ENCODE data around the gene DUOX1. TPM values are rescaled to one million over a fixed set of nuclear protein-coding genes. Genes with fewer than 3 reads are reported as not detected.

DUOX1 gene
- total RNA-seq, 2 experiments from 2014 or later, result 0.17 TPM

DNA sequence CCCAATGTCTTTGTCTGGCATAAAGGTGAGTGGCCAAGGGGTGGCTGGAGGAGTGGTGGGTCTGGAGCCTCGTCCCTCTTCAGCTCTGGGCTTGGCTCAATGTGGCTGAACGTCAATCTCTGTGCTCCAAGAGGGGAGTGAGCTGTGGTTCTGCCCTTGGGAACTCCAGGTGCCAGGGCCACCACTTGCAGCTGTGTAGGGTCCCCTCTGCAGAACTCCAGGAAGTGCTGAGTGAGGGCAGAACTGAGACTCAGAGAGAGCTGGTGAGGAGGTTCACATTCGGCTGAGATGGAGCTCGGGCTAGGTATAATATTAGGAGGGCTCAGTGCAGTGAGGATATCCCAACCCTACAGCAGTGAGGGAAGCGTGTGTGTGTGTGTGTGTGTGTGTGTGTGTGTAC, 11.6 kb downstream of the DUOX1 start:
- intact Hi-C loops (cut with micrococcal nuclease), result no loop called here
- Mint-ChIP-seq H3K27me3 (ENCODE audit: low read depth) (peaks cover 4% of the 10 kb centered on the region), H3K36me3 (ENCODE audit: low read depth) (no peaks in the 10 kb centered on the region), H3K9me3 (no peaks in the 10 kb centered on the region), H3K4me3 (no peak overlapping the region), H3K4me1 (ENCODE audit: low read depth) (peaks cover 1% of the 10 kb centered on the region), H3K27ac (no peak overlapping the region)
- CTCF ChIA-PET, result interaction anchor here (1.0 to 2.3 kb wide), 3 partner anchors 22 to 63 kb away, joined by 3 to 12 read pairs (median 4); no protein-coding TSS in a partner anchor
- DNase-seq, result no peak

DNA sequence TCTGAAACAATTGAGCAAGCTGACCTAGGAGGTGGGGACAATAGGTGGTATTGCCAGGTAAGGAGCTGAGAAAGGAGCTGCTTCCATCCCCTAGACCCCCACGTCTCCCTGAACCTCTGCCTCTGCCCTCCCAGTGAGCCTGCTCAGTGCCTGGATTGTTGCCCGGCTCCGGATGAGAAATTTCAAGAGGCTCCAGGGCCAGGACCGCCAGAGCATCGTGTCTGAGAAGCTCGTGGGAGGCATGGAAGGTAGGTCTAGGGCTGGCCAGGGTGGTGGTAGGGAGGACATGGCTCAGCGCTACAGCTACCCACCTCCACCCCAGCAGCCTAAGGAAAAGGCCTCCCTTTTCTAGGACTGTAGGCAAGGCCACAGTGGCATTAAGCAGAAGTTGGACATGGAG, 13.3 kb downstream of the DUOX1 start:
- Mint-ChIP-seq H3K4me1 (ENCODE audit: low read depth) (no peaks in the 10 kb centered on the region), H3K27ac (no peak overlapping the region), H3K36me3 (ENCODE audit: low read depth) (no peaks in the 10 kb centered on the region), H3K9me3 (no peaks in the 10 kb centered on the region), H3K4me3 (no peak overlapping the region), H3K27me3 (ENCODE audit: low read depth) (no peaks in the 10 kb centered on the region)
- CTCF ChIA-PET, result interaction anchor here (2.3 kb wide), 1 partner anchor 25 kb away, joined by 12 read pairs; no protein-coding TSS in a partner anchor
- intact Hi-C loops (cut with micrococcal nuclease), result no loop called here
- no peak for DNase-seq

DNA sequence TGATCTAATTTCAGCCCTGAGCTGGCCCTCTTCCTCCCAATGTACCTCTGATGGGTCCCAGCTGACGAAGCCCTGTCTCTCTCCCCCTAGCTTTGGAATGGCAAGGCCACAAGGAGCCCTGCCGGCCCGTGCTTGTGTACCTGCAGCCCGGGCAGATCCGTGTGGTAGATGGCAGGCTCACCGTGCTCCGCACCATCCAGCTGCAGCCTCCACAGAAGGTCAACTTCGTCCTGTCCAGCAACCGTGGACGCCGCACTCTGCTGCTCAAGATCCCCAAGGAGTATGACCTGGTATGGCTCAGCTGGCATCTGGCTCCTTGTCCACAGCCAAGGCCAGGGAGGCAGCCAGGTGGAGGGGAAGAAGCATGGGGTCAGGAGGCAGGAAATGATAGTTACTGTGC, 14.2 kb downstream of the DUOX1 start:
- H3K4me1 Mint-ChIP-seq (ENCODE audit: low read depth), result no peaks in the 10 kb centered on the region
- H3K4me3 Mint-ChIP-seq, result no peak overlapping the region
- no peaks in the 10 kb centered on the region for H3K9me3 Mint-ChIP-seq
- intact Hi-C loops (cut with micrococcal nuclease), result no loop called here
- H3K27me3 Mint-ChIP-seq (ENCODE audit: low read depth), result no peaks in the 10 kb centered on the region
- no peaks in the 10 kb centered on the region for H3K36me3 Mint-ChIP-seq (ENCODE audit: low read depth)
- H3K27ac Mint-ChIP-seq, result no peak overlapping the region
- DNase-seq, result no peak
- CTCF ChIA-PET, result no interaction called here

DNA sequence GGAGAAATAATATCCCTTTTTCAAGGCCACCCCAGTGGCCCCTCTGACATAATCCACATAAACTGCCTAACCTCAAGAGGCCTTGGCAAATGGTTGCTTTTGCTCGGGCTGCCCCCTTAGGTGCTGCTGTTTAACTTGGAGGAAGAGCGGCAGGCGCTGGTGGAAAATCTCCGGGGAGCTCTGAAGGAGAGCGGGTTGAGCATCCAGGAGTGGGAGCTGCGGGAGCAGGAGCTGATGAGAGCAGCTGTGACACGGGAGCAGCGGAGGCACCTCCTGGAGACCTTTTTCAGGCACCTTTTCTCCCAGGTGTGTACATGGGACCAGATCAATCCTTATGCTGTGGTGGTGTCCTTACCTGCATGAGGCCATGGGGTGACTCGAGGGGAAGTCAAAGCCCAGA, 15.0 kb downstream of the DUOX1 start:
- Mint-ChIP-seq H3K27ac (no peak overlapping the region), H3K4me1 (ENCODE audit: low read depth) (no peaks in the 10 kb centered on the region), H3K36me3 (ENCODE audit: low read depth) (no peaks in the 10 kb centered on the region), H3K4me3 (no peak overlapping the region), H3K27me3 (ENCODE audit: low read depth) (no peaks in the 10 kb centered on the region), H3K9me3 (no peaks in the 10 kb centered on the region)
- DNase-seq, result no peak
- CTCF ChIA-PET, result no interaction called here
- intact Hi-C loops (cut with micrococcal nuclease), result no loop called here

DNA sequence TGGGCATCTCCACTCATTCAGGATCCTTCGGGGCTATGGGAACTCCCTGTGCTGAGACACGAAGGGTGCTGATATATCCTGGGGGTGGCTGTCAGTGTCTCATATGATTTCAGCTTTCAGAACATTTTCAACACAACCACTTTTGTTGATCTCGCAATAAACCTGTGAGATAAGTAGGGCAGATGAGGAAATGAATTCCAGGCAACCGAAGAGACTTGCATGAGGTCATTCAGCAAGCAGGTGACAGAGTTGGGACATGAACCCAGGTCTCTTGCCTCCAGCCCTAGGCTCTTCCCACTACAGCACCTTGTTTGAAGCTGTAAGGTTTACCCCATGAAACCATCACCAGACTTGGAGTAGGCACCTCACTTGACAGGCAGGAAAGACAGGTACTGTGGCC, 16.6 kb downstream of the DUOX1 start:
- CTCF ChIA-PET, result no interaction called here
- no peak for DNase-seq
- H3K36me3 Mint-ChIP-seq (ENCODE audit: low read depth), result no peaks in the 10 kb centered on the region
- intact Hi-C loops (cut with micrococcal nuclease), result no loop called here
- H3K27me3 Mint-ChIP-seq (ENCODE audit: low read depth), result no peaks in the 10 kb centered on the region
- H3K4me3 Mint-ChIP-seq, result no peak overlapping the region
- no peak overlapping the region for H3K27ac Mint-ChIP-seq
- no peaks in the 10 kb centered on the region for H3K4me1 Mint-ChIP-seq (ENCODE audit: low read depth)
- no peaks in the 10 kb centered on the region for H3K9me3 Mint-ChIP-seq

DNA sequence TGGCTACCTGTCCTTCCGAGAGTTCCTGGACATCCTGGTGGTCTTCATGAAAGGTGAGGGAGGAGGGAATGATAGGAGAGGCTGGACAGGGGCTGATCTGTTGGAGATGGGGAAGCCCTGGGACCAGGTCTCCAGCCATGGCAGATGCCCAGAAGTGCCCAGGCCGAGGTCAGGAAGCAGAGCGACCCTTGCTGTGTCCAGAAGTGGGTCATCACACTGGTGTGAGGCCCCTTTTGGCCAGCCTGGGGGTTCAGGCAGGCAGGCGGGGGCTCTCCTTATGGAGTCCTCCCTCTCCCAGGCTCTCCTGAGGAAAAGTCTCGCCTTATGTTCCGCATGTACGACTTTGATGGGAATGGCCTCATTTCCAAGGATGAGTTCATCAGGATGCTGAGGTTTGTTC, 17.8 kb downstream of the DUOX1 start:
- intact Hi-C loops (cut with micrococcal nuclease), result no loop called here
- H3K4me1 Mint-ChIP-seq (ENCODE audit: low read depth), result no peaks in the 10 kb centered on the region

DNA sequence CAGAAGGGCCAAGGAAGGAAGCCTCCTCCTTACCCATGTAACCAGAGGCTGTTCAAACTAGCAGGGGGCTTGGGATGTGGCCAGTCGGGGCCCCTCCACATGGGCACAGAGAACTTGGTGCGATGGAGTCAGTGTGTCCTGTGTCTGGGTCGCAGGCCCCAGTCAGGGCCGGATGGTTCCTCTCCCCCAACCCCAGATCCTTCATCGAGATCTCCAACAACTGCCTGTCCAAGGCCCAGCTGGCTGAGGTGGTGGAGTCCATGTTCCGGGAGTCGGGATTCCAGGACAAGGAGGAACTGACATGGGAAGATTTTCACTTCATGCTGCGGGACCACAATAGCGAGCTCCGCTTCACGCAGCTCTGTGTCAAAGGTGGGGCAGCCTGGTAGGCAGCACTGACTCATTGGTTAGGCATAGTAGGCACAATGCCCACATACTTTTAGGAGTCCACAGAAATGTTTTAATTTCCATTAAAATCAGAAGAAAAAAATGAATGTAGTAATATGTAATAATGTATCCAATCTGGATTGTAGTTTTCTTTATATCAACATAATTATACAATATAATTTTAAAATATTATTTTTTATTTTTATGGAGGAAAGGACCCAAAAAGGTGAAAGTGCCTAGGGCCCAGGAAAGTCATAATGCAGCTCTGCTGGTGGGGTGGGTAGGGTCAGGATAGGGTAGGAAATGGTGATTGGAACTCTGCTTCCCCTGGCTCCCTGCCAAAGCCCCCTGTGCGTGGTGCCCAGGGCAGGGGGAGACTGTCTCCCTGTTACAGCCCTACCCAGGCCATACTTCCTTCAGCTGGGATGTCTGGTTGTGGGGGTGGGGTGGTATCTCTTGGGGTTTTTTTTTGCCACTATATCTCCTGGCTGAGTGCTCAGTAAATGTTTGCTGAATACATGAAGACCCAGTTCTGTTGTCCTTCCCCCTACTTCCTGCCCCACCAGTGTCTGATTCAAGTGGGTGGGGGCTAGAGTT, 18.6 kb downstream of the DUOX1 start:
- CTCF ChIA-PET, result interaction anchor here (1.0 kb wide), 1 partner anchor 8 kb away, joined by 3 read pairs; no protein-coding TSS in a partner anchor
- Mint-ChIP-seq H3K9me3 (no peaks in the 10 kb centered on the region), H3K27ac (no peak overlapping the region), H3K36me3 (ENCODE audit: low read depth) (peaks cover 6% of the 10 kb centered on the region), H3K4me1 (ENCODE audit: low read depth) (no peaks in the 10 kb centered on the region), H3K27me3 (ENCODE audit: low read depth) (no peaks in the 10 kb centered on the region), H3K4me3 (no peak overlapping the region)
- no peak for DNase-seq
- intact Hi-C loops (cut with micrococcal nuclease), result no loop called here

More for the DNA sequence above, 17.8 kb downstream of the DUOX1 start:
- H3K9me3 Mint-ChIP-seq, result no peaks in the 10 kb centered on the region
- no peaks in the 10 kb centered on the region for H3K27me3 Mint-ChIP-seq (ENCODE audit: low read depth)
- no peak for DNase-seq
- H3K36me3 Mint-ChIP-seq (ENCODE audit: low read depth), result peaks cover 6% of the 10 kb centered on the region
- H3K4me3 Mint-ChIP-seq, result no peak overlapping the region
- no peak overlapping the region for H3K27ac Mint-ChIP-seq
- CTCF ChIA-PET, result no interaction called here

DNA sequence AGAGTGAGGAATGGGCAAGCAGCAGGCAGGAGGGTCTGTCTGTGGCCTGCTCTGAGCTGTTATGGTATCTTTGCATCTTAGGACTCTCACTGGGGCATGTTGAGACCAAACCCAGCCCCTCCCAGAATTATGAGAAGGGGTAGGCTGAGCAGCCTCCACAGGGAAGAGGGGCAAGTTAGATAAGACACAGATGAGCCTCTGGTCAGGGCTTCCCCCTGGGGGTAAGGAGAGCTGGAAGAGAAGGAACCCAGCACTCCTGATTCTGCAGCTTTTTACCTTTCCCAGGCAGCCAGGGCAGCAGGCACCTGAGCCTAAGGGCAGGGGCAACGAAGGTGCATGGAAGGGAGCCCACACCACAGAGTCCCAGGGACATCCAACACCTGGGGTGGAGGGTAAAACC, 19.3 kb downstream of the DUOX1 start:
- intact Hi-C loops (cut with micrococcal nuclease), result no loop called here
- no peaks in the 10 kb centered on the region for H3K27me3 Mint-ChIP-seq (ENCODE audit: low read depth)
- H3K27ac Mint-ChIP-seq, result no peak overlapping the region
- CTCF ChIA-PET, result interaction anchor here (1.0 kb wide), 1 partner anchor 9 kb away, joined by 3 read pairs; no protein-coding TSS in a partner anchor
- no peak overlapping the region for H3K4me3 Mint-ChIP-seq
- no peaks in the 10 kb centered on the region for H3K4me1 Mint-ChIP-seq (ENCODE audit: low read depth)
- DNase-seq, result no peak
- peaks cover 6% of the 10 kb centered on the region for H3K36me3 Mint-ChIP-seq (ENCODE audit: low read depth)
- H3K9me3 Mint-ChIP-seq, result no peaks in the 10 kb centered on the region

DNA sequence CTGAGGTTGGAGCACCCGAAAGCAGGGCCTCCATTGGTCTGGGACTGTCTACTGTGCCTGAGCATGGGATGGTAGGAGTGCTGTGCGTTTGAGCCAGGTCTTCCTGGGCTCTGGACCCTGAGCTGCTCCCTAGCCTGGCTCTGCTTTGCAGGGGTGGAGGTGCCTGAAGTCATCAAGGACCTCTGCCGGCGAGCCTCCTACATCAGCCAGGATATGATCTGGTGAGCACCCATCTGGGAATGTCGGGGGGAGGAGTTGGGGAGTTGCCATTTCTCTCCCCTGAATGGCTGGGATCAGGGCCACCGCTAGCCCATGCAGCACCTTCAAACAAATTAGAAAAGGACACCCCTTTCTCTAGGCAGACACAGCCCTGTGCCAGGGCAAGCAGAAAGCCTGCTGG, 20.7 kb downstream of the DUOX1 start:
- H3K4me1 Mint-ChIP-seq (ENCODE audit: low read depth), result no peaks in the 10 kb centered on the region
- H3K27me3 Mint-ChIP-seq (ENCODE audit: low read depth), result no peaks in the 10 kb centered on the region
- no peak overlapping the region for H3K4me3 Mint-ChIP-seq
- H3K36me3 Mint-ChIP-seq (ENCODE audit: low read depth), result peaks cover 6% of the 10 kb centered on the region
- DNase-seq, result no peak
- CTCF ChIA-PET, result no interaction called here
- H3K9me3 Mint-ChIP-seq, result no peaks in the 10 kb centered on the region
- intact Hi-C loops (cut with micrococcal nuclease), result no loop called here
- H3K27ac Mint-ChIP-seq, result no peak overlapping the region

DNA sequence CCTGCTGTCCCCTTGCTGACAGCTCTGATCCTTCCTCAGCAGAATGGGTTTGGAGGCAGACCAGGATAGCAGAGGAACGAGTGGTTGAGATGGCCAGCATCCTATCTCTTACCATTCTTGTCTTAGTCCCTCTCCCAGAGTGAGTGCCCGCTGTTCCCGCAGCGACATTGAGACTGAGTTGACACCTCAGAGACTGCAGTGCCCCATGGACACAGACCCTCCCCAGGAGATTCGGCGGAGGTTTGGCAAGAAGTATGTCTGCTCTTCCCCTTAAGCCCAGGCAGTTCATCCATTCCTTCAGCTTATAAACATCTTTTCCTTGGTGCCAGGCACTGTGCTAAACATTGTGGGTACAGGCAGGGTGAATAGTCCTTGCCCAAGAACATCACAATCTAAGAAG, 21.2 kb downstream of the DUOX1 start:
- no peaks in the 10 kb centered on the region for H3K9me3 Mint-ChIP-seq
- H3K4me3 Mint-ChIP-seq, result no peak overlapping the region
- intact Hi-C loops (cut with micrococcal nuclease), result no loop called here
- peaks cover 6% of the 10 kb centered on the region for H3K36me3 Mint-ChIP-seq (ENCODE audit: low read depth)
- no peaks in the 10 kb centered on the region for H3K27me3 Mint-ChIP-seq (ENCODE audit: low read depth)
- CTCF ChIA-PET, result interaction anchor here (0.8 kb wide), 1 partner anchor 240 kb away, joined by 5 read pairs; no protein-coding TSS in a partner anchor
- no peaks in the 10 kb centered on the region for H3K4me1 Mint-ChIP-seq (ENCODE audit: low read depth)
- H3K27ac Mint-ChIP-seq, result no peak overlapping the region
- no peak for DNase-seq

DNA sequence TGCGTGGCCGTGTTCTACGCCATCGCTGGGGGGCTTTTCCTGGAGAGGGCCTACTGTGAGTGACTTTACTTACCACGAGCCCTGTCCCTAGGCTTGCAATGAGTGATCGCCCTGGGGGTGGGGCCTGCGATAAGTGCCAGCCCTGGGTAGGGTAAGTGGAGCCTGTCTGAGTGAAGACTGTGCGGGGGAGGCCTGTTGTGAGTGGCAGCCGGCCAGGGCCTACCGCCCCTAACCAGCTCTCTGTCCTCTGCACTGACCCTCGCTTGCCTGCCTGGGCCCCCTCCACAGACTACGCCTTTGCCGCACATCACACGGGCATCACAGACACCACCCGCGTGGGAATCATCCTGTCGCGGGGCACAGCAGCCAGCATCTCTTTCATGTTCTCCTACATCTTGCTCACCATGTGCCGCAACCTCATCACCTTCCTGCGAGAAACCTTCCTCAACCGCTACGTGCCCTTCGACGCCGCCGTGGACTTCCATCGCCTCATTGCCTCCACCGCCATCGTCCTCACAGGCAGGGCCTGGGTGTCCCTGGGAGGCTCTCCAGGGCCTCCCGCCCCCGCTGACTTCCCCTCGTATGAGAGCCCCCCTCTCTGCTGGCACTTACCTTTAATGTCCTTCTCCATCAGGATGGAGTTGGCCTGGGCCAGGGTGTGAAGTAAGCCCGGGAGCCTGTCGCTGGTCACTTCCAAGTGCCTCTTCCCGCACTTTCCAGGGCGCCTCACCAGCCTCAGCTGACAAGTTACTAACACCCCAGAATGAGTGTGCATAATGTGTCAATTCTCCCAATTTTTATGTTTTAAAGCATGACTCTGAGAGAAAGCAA, 22.4 kb downstream of the DUOX1 start:
- Mint-ChIP-seq H3K27me3 (ENCODE audit: low read depth) (no peaks in the 10 kb centered on the region), H3K4me1 (ENCODE audit: low read depth) (no peaks in the 10 kb centered on the region), H3K36me3 (ENCODE audit: low read depth) (peaks cover 6% of the 10 kb centered on the region), H3K9me3 (no peaks in the 10 kb centered on the region), H3K27ac (peak overlapping the region; percentile 11), H3K4me3 (no peak overlapping the region)
- intact Hi-C loops (cut with micrococcal nuclease), result no loop called here
- CTCF ChIA-PET, result no interaction called here
- DNase-seq, result no peak

DNA sequence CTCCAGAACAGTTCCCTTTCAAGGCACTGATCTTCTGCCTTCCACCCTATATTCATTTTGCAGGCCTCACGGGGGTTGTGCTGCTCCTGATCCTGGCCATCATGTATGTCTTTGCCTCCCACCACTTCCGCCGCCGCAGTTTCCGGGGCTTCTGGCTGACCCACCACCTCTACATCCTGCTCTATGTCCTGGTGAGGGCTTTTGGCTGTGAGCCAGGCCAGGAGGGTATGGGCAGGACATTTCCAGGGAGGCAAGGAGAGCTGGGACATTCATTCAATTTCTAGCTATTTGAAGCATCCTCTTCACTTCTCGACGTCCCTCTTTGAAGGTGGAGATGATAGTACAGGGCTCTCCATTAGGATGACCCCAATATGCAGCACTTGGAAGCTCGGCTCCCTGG, 25.9 kb downstream of the DUOX1 start:
- Mint-ChIP-seq H3K4me1 (ENCODE audit: low read depth) (no peaks in the 10 kb centered on the region), H3K4me3 (no peak overlapping the region), H3K27ac (no peak overlapping the region), H3K36me3 (ENCODE audit: low read depth) (peaks cover 6% of the 10 kb centered on the region), H3K9me3 (no peaks in the 10 kb centered on the region), H3K27me3 (ENCODE audit: low read depth) (no peaks in the 10 kb centered on the region)
- CTCF ChIA-PET, result interaction anchor here (1.9 kb wide), 1 partner anchor 37 kb away, joined by 9 read pairs; no protein-coding TSS in a partner anchor
- intact Hi-C loops (cut with micrococcal nuclease), result no loop called here
- DNase-seq, result no peak
